GM21367 (cell line): Measurements from ENCODE around the gene KATNAL1.
"Not testable (repeated sequence)": the region's sequence is repeated elsewhere in the genome, so short reads cannot be mapped to it uniquely, and the experiment has no call there.

ENCODE experiments used
- ATAC-seq: cut with Tn5 transposase; IDR thresholded peaks from one replicate; pipeline ENCODE4 v1.9.1; 2021; ENCODE audit not compliant: unreplicated experiment

The KATNAL1 gene

DNA sequence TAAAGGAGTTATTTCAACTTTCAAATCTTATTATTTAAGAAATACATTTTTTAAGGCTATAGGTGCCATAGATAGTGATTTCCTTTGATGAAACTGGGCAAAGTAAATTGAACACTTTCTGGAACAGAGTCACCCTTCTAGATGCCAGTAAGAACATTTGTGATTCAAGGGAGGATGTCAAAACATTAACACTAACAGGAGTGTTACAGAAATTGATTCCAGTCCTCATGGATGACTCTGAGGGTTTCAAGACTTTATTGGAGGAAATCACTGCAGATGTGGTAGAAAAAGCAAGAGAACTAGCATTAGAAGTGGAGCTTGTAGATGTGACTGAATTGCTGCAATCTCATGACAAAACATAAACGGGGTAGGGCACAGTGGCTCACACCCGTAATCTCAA, 12.2 kb downstream of the KATNAL1 start:
- ATAC-seq = no peak

DNA sequence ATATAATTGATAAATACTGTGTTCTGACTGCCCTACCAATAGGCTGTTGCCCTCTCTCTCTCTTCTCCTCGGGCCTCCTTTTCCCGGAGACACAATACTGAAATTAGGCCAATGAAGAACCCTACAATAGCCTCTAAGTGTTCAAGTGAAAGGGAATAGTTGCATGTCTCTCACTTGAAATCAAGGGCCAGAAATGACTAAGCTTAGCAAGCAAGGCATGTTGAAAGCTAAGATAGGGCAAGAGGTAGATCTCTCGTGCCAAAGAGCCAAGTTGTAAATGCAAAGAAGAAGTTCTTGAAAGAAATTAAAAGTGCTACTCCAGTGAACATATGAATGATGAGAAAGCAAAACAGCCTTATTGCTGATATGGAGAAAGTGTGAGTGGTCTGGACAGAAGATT, 13.3 kb downstream of the KATNAL1 start:
- no peak for ATAC-seq

- ATAC-seq = no peak
These were observed 15.0 kb downstream of the KATNAL1 start for GRCh38 chr13:30292325-30292724.

DNA sequence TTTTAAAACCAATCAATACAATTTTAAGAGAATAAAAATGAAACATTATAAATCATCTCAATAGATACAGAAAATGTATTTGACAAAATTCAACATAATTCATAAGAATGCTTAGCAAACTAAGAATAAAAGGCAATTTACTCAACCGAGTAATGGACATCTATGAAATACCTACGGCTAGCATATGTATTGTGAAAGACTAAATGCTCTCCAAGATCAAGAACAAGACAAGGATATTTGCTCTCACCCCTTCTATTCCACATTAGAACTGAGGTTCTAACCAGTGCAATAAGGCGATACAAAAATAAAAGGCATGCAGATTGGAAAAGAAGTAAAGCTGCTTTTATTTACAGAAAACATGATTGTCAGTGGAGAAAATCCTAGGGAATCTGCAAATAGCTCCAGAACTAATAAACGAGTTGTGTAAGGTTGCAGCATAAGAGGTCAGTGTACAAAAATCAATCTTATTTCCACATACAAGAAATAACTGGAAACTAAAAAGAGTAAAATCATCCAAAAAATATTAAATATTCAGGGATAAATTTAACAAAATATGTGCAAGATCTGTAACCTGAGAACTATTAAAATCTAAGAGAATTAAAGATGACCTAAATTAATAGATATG, 16.4 kb downstream of the KATNAL1 start:
- no peak for ATAC-seq

GRCh38 chr13:30289533-30289932, 17.8 kb downstream of the KATNAL1 start:
- ATAC-seq = no peak

DNA sequence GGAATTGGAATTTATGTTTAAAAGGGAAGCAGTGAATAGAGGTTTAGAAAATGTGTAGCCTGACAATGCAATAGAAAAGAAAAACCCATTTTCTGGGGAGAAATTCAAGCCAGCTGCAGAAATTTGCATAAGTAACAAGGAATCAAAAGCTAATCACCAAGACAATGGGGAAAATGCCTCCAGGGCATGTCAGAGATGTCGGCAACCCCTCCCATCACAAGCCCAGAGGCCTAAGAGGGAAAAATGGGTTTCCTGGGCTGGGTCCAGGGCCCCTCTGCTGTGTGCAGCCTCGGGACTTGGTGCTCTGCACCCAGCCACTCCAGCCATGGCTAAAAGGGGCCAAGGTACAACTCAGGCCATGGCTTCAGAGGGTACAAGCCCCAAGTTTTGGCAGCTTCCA, 21.3 kb downstream of the KATNAL1 start:
- not testable (repeated sequence) for ATAC-seq

- no peak for ATAC-seq
These were observed 31.2 kb downstream of the KATNAL1 start for GRCh38 chr13:30276178-30276577.

DNA sequence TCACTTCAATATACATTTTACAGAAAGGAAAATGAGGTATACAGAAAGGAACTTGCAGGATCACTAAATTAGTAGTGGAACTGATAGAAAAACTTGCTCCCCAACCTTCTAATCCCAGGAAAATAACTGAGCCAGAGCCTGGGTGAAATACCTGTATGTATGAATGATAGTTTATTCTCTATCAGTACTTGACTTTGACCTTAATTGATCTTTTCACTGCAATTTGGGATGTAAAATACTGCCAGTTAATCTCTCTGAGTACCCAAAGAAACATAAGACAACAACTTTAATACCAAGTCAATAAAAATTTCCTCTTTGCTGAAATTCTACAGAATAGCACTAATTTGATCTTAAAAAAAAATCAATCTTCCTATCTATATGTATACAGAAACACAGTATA, 33.3 kb downstream of the KATNAL1 start:
- ATAC-seq = no peak

- not testable (repeated sequence) for ATAC-seq
These were observed 37.3 kb downstream of the KATNAL1 start for GRCh38 chr13:30270035-30270434.

DNA sequence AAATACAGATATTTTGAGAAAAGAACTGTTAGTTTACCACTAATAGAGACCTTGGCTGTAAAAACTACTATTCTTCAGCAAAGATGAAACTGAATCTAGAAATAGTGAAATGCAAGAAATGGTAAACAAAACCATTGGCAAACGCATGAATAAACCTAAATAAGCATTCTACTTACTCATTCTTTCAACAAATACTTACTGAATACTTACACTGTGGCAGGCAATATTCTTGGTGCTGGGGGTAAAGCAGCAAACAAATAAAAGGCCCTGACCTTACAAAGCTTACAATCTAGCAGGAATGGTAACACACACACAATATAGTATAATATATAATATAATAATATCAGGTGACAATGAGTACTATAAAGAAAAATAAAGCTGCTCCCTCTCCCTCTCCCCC, 38.7 kb downstream of the KATNAL1 start:
- no peak for ATAC-seq

DNA sequence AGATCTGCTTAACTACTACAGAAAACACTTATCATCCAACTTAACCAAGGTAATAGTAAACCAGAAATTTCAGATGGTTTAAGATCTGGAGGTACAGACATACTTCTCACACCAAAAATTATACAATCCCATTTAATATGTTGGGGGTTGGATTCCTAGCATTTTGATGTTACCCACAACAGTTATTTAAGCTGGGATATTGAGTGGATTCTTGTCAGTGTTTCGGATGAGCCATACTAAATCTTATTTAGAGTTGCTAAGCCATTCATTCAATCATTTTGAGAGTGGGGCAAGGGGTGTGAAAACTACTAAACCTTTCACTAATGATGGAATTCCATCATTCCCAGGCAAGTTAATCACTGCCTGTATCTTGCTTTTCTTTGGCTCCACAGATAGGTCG, 40.6 kb downstream of the KATNAL1 start:
- no peak for ATAC-seq

GRCh38 chr13:30259149-30259733, 48.1 kb downstream of the KATNAL1 start:
- not testable (repeated sequence) for ATAC-seq

GRCh38 chr13:30257468-30258099, 49.8 kb downstream of the KATNAL1 start:
- no peak for ATAC-seq

DNA sequence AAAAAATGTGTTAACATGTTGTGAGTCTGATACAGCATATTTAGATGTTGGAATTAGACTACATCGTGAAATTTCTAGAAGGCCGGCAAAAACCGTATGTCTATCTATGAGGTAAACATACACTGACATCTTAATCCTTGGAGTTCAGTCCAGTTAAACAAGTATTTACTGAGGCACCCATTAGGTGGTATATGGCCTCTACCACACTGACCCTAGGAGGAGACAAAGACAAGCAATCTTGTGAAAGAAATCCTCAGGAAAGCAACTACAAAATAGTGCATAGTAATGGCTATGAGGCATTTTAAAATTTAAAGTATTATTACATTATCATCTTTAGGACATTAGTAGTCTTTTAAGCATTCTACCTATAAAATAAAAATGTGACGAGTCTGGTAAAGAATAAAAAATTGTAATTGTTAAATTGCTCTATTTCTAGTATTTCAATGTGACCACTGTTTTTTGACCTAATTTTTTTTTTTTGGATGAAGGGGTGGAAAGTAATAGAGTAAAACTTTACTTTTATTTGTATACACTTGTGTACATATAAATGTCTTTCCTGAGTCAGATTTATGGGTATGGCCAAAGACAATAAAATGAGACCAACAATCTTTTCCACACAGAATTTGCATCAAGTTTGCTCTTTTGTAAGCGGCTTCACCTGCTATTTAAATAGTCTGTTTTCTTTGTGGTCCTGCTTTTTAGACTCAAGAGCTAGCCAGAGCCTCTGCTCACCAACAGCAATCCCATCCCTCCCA, 50.5 kb downstream of the KATNAL1 start:
- ATAC-seq = no peak

DNA sequence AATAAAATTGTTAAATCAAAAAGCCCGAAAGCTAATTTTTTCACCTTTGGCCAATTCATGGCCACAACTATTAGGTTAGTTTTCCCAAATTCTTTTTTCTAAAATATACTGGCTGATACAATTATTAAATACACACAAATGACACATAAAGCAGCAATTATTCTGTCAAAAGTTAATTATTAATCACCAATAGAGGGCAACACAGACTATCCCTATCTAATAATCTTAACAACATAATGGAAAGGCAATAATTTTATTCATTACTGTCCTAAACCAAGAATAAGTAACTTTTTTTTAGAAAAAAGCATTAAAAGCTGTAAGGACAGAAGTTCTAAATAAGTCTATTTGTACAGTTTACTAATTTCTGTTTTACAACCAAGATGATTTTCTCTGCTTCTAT, 51.7 kb downstream of the KATNAL1 start:
- ATAC-seq = no peak

- no peak for ATAC-seq
These were observed 53.5 kb downstream of the KATNAL1 start for GRCh38 chr13:30253830-30254229.

DNA sequence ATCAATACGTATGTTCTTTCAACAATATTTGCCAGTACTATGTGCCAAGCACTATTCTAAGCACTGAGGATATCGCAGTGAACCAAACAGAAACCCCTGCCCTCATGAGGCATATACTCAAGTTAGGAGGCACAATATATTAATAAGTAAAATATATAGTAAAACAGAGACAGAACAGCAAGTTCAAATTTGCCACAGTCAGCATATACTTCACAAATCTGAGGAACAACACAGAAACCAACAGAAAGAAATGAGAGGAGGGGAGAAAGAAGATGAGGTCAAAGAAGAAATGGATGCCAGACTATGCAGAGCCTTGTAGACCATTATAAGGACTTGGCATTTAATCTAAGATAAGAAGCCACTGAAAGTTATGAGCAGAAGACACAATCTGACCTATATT, 59.9 kb downstream of the KATNAL1 start:
- ATAC-seq = no peak

DNA sequence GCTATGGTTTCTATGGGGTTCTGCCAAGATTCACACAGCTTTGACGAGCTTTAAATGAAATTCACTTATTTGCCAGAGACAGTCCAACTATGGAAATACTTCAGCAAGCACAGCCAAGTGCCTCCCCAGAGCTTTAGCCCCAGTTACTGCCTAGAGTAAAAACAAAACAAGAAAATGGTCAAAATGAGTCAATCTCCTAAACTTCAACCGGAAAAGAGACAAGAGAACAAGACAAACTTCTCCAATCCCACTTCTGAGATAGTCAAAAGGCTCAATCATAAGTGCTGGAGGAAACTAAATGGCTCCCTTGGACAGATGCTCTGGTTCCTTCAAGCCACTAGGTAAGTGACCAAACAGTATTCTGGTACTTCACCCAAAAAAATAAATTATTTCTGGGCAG, 65.8 kb downstream of the KATNAL1 start:
- no peak for ATAC-seq

GRCh38 chr13:30240608-30241007, 66.7 kb downstream of the KATNAL1 start:
- ATAC-seq = no peak

GRCh38 chr13:30235216-30235615, 72.1 kb downstream of the KATNAL1 start:
- no peak for ATAC-seq

GRCh38 chr13:30234619-30235162, 72.7 kb downstream of the KATNAL1 start:
- ATAC-seq = no peak

DNA sequence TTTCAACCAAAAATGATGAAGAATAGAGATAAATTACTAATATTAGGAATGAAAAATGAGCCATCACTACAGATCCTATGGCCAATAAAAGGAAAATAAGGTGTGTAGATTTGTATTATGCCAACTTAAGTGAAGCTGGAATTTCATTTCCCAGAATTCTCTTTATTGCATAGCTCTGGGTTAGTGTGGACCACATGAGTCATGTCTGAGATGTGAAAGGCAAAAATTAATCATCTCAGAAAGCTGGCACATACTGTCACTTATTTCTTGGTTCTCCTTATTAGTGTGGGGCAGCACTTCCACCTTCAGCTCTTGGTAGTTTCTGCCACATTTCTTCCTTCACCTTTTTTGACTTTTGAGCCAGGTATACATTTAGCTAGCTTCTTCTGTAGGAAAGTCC, 82.6 kb downstream of the KATNAL1 start:
- ATAC-seq = no peak
